Adrenal gland (tissue), 5 donors: Measurements from ENCODE around the gene GABARAPL1.

ENCODE experiments used
- CTCF ChIP-seq, 6 experiments: fragments of 450-650 bp in 4 of 6; fragments of 200-600 bp in 2 of 6; sonication (generic) in 1 of 6; IDR thresholded peaks; 1 replicate in 5 of 6; 2 replicates in 1 of 6; pipeline versions ENCODE4 v1.5.1 to v1.8.0; 2016 to 2021; ENCODE audit warnings: antibody characterized with exemption in 6 of 6, mild to moderate bottlenecking in 2 of 6, moderate library complexity in 1 of 6
- POLR2A ChIP-seq, 2 donors: fragments of 450-650 bp; IDR thresholded peaks; one replicate each; pipeline ENCODE4 v1.6.1; 2017; ENCODE audit warnings: antibody characterized with exemption in 2 of 2, mild to moderate bottlenecking in 2 of 2, moderate library complexity in 1 of 2
- donor health status: DM: no; HTN: no; CAD: no.

GRCh38 chr12:10218021-10218420 is 5.3 kb downstream of the GABARAPL1 start:
- TF ChIP-seq CTCF (IDR thresholded peaks at IDR 0.05) (no peak), POLR2A (IDR thresholded peaks at IDR 0.05) (no peak)
